Fibroblast of skin of left quadriceps (primary cell): Measurements from ENCODE around the gene MCM9.

Source experiments
- DNase-seq, 2 experiments: peaks; one replicate each; pipeline ENCODE4 v3.0.0-alpha.2; 2013; ENCODE audit warnings: low read depth in 2 of 2

The MCM9 gene

DNA sequence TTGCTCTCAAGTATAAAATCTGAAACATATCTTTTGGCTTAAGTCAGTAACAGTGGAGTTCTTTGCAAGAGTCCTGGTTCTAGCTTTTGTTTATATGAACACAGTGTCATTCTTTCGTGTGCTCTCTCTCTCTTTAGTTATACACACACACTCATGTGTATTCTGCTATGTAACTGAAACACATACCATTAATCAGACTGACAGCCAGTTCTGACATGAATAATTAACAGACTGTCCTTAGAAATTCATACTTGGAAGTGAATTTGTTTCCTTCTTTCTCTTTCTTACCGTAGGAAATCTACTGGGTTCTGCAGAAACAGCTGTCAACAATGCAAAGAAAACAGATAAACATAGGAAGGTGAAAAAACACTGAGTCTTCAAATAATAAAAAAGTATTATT is 2.5 kb downstream of the MCM9 start:
- no peak for DNase-seq

DNA sequence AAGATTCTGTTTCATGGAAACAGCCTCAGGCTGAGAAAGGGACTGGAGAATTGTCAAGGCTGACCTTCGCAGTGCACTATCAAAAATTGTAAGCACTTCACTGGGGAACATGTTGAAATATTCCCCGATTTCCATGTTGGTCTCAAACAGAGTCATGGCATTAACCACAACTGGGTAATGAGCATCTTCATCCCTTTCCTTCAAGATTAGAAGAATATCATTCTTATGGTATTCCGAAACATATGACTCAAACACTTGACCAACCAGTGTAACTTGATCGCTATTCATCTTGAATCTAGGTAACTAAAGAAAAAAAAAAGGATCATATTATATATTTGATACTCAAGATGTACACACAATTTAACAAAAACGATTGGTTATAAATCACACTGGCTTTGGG is 3.5 kb downstream of the MCM9 start:
- DNase-seq = no peak

DNA sequence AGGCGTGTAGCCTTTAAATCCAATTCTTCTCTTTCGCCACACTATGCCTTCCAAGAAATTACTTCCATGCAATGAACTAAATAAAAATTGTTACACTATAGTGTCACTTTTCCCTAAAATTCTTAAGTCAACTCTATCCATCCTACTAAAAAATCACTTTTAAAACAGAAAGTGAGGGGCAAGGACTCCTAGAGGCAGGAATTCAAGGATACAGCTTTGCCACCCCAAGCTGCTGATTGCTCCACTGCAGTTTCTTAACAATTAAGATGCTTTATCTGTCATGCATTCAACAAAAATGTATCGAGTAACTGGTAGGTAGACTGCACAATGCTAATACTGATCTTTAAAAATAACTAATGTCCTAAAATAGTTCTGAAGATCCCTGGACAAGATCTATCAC is 4.3 kb downstream of the MCM9 start:
- no peak for DNase-seq

DNA sequence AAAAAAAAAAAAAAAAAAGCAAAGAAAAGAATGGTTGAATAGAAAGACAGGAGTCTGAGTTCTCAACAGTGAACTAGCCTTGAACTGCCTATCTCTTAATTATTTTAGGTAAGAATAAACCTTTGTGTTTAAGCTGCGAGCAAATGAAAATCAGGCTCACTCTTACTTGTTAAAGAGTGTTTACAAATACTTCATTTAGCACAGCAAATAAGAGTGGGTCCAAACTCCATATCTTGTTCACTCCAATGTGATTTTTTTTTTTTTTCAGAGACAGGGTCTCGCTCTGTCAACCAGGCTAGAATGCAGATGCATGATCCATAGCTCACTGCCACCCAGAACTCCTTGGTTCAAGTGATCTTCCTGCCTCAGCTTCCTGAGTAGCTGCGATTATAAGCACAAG is 11.9 kb downstream of the MCM9 start:
- no peak for DNase-seq

DNA sequence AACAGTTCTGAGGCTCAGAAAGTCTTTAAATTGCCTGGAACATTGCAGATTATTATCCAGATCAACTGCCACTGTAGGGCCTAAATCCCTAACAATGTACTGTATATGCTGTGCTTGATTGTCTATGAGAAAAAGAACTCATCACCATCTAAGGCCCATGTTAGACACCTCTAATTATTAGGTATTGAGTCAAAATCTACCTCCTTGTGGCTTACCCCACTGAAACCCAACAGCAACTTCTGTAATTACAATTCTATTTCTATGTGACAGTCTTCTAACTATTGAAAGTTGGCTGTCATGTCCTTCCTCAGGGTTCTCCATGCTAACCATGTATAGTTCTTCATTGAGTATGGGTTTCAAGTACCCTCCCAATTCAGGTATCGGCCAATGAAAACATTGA is 13.9 kb downstream of the MCM9 start:
- no peak for DNase-seq

DNA sequence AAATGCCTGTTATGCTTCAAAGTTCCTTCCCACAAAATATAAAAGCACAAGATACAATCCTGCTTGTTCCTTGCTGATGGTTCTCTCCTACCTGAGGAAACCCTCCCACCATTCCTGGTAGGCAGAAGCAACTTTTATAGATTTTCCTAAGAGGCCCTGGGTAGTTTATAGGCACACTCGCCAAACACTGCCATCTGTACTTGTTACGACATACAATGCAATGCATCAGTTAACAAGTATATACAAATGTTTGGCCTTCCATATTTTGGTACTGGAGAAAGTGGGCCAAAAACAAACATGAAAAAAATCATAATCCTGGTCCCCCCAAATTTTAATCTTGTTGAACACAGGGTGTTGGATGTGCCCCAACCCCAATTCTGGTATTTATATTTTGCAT is 16.6 kb downstream of the MCM9 start:
- no peak for DNase-seq

DNA sequence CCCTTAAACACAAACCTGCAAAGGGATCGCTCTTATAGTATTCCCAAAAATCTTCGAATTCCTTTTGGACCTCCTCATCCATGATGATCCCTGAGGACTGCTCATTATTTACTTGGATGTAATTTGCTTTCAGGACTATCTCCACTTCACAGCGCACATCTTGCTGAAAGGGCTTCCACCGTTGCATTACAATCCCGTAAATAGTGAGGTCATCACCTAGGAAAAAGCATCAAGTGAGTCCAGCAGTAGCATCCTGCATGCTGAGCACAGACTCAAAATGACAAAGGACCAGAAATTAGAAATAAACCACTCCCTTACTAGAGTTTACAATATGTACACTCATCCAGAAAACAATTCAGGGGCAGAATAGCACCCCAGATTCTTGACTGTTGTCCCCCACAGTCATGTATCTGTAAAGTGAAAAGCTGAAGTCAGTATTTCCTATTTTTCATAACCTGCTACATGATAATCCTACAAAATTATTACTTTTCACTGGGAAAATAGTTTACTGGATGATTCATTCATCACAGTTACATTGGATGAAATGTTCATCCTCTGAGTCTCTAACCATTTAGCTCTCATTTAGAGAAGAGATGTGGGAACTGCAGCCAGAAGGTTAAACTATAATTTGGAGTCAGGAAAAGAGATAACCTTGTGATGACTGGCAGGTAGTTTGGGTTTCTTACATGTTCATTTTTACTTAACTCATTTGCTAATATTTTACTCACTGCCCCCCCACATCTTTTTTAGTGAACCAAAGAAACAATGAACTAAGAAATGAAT is 17.2 kb downstream of the MCM9 start:
- no peak for DNase-seq

DNA sequence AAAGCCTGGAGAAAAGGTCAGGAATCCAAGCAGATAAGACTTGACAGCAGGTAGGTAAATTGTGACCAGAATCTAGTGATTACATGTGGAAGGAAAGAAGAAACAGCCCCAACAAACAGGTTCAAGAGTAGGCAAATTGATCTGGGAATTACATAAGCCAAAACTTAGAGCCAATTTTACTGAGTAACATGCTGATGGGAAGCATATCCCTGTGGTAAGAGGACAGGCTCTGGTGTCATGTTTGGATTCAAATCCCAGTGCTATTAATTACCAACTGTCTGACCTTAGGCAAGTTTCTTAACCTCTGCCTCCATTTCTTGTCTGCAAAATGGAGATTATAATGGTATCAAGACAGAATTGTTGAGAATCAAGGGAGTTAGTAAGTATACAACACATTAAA is 20.4 kb downstream of the MCM9 start:
- no peak for DNase-seq

DNA sequence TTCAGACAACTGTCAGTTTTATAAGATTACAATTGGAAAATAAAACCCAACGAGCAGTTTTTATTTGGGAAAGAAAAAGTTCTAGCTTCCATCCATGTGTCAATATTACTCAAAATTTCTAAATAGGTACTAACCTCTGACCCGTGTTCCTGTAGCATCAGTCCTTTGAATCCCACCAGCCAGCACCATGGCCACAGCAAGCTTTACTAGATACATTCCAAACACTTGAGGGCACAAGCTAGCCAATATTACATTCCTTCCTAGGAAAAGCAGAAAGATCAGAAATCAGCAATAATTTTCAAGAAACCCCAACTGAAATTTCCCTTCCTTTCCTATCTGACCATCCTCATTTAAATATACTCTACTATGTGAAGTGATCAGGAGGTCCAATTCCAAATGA is 21.8 kb downstream of the MCM9 start:
- no peak for DNase-seq

DNA sequence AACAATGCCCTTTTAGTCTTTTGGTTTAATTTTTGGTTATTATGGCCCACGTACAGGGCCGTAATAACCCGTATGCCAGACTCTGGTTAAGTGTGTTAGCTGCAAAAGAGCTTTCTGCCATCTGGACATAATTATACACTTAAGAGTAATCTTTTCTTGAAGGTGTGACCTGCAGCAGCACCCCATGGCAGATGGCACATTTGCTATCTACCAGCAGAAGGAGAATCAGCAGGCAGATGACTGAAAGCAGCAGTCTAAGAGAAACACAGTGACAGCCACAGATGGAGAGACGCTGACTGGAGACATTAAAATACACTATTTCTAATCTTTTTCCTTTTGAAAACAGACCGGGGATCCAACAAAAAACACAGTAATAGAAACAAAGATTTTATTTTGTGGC is 22.3 kb downstream of the MCM9 start:
- DNase-seq = no peak

DNA sequence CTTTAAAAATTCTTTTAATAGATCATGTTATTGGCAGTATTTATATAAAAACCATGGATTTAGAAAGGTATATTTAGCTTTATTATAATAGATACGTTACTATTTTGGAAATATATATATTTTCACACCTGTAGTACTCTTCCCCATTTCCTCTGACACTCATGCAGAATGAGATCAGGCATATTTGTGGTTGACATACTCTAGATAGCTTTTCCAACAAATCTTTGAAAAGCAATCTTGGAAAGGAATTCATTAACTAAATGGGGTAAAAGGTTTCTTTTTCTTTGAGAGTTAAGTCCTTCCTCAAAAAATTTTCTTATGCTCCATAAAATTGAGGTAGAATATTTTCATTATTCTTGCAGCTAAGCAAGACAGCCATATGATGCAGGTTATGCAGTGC is 26.5 kb downstream of the MCM9 start:
- DNase-seq = no peak

DNA sequence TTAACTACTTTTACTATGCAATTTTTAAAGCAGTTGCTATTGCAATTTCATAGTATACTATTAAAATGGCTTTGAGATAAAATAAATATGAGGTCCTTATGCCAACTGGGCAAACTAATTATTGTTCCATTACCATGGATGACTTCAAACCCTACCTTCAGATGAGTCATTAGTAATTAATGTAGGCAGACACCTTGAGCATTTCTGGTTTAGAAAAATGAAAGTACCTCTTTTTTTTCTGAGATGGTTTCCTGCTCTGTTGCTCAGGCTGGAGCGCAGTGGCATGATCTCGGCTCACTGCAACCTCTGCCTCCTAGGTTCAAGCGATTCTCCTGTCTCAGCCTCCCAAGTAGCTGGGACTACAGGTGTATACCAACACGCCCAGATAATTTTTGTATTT is 29.1 kb downstream of the MCM9 start:
- no peak for DNase-seq

DNA sequence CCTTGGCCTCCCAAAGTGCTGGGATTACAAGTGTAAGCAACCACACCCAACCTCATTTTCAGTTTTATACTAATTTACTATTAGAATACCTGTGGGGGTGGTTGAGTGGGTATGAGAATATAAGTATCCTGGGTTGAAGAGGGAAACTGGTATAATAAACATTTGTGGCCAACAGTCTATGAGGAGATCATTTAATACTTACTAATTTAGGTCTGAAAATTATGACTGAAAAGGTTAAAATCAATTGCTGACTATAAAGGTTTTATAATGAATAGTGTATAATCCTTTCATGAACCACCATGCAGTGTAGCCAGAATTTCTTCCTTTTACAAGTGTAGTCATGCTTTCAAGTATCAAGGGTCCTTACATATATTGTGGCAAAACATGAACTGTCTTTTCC is 29.9 kb downstream of the MCM9 start:
- no peak for DNase-seq

DNA sequence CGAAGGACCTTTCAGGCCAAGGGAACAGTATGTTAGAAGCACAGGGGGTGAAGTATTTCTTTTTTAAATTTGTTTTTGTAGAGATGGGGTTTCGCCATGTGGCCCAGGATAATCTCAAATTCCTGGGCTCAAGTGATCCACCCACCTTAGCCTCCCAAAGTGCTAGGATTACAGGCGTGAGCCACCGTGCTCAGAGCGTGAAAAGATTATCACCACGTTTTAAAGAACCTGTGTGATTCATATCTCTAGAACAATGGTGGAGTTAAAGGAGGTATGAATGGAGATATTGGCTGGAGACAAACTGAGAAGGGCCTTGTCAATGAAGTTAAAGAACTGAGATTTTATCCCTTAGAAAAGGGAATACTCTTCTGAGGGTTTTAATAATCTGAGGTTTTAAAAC is 31.3 kb downstream of the MCM9 start:
- no peak for DNase-seq

DNA sequence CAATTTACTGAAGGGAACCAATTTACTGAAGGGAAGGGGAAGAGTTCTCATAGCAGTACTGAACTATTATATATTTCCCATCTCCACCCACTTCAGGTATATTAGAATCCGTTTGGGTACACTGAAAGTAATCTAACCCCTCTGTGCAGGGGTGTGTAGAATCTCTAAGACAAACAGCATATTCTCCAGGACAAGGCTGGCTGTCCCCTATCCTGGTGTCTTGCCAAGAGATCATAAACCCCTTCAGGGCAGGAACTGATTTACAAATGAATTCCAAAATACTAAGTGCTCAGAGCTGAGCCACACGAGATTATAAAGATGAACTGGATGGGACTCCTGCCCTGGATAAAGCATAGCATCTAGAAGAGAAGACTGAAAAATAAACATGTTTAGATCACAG is 31.8 kb downstream of the MCM9 start:
- no peak for DNase-seq

DNA sequence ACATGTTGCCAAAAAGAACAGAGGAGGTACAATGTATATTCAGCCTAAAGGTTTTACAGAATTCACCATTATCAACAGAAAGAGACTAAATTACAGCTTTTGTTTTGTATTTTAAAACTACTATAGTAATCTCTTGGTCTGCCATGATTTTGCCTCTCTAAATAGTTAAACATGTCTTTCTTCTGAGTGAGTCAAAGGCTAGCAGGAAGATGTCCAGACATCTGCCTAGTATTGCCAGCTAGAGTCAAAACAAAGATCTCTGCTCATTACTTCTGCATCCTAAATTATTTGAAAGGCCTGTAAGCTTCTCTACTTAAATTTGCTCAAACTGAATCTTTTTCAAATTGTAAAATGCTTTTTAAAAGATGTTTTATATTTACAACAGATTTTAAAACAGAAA is 32.2 kb downstream of the MCM9 start:
- no peak for DNase-seq

DNA sequence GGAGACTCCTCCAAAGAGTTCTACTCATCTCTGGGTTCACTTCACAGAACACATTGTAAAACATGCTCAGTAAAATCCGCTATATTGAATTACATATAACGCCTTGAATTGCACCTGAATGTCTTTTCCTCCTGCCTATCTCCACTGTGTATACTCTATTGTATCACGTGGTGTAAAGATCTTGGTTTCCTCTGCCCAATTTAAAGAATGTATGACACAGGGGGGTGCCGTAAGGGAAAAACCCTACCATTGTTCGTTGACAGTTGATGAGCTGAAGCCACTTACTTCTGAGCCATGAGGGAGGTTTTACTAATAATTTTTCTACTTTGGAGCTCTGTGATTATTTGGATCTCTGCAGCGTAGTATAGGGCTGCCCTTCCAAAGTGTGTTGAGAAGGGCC is 35.0 kb downstream of the MCM9 start:
- DNase-seq = no peak

DNA sequence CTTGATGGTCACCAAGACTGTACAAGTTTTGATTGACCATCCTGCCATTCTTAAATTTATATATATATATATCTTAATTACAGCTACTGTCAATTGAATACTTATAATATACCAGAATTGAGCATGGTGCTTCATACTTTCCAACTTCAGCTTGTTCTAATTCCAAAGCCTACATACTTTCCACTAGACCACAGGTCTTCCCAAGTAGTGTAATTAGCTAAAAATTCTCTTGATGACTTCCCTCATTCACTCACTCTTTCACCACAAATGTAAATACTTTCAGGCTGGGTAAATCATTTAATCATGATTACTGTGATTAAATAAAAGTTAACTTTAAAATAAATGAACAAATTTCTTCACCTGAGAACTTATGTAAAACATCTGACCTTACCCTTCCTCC is 37.6 kb downstream of the MCM9 start:
- no peak for DNase-seq

DNA sequence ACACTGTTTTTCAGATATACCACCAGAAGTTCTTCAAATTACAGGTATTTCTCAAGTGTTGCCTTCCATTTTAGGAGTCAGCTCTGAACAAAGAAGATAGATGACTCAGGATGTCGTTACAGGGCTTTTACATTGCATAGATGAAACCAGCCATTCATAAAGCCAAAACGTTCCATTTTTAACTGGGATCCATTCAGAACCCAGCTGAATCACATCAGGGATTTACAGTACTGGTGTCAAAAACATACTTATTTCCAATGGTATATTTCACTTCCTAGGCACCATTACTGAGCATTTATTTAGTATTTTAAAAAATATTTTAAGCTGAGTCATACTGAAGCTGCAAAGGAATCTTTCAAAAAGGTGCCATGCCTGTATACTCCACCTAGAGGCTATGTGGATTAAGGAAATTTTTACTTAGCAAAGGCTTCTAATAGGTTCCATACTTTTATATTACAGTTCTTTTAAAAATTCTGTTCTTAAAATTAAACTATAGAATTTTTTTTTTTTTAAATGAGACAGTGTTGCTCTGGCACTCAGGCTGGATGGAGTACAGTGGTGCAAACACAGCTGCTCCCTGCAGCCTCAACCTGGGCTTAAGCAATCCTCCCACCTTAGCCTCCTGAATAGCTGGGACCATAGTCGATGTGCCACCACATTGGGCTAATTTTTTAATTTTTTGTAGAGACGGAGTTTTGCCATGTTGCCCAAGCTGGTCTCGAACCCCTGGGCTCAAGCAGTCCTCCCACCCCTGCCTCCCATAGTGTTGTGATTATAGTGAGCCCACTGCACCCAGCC is 38.4 kb downstream of the MCM9 start:
- DNase-seq = peak in 1 of 2 experiments; percentile 15

DNA sequence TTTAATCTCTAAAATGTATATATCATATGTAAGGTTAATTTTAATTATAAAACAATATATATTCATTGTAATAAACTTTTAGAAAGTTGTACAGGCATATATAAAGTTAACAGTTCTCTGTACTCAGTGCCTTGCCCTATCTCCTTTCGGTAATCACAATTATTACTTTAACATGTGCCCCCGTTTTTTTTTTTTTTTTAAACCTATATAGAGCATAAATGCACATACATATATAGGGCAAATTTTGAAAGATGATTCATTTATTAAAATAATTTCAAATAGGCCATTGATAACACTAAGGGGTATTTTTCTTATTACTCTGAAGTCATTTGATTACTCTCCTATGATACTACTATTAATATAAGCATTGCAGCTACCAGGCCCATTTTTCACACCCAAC is 39.1 kb downstream of the MCM9 start:
- no peak for DNase-seq

DNA sequence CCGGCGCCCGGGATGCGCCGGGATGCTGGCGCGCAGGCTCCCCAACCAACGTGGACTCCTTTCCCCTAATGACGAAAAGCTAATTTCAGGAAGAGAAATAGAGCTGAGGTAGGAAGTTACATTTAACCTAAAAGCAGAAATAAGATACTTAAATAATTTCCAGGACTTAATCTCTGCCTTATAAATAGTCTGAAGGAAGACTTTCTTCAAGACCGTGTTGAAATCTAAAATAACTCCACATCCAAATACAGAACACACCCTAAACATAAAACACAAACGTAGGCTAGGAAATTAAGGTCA is 39.7 kb downstream of the MCM9 start:
- DNase-seq = no peak

DNA sequence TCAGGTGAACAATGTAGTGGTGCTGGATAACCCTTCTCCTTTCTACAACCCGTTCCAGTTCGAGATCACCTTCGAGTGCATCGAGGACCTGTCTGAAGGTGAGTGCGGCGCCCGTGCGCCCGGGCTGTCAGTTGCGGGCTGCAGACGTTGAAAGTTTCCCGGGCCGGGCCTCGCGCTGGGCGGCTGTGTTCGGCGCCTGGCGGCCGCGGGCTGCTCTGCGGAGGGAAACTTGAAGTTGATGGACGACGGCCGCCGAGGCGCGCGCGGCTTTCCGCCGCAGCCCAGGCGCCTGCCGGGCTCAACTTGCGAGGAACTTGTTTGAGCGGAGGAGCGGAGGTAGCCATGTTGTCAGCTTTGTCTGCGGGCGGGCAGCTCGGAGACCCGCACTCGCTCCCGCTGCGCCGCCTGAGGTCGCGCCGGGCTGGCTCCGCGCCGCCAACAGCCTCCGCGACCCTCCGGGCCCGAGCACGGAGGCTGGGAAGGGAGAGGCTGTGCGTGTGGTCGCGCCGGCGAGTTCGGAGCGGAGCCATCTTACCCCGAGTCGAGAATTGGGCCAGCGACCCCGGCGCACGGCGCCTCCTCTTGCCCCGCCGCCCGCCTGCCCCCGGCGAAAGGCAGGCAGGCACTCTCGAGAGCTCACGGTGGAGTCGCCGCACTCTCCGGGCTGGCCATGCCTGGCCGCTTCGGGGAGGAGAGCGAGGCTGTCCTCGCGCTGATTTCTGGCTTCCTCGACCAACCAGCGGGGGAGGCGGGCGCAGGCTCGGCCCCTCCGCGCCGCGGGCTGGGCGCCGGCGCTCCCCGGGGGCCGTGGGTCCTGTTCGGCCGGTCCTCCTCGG is 40.3 kb downstream of the MCM9 start:
- peak in 1 of 2 experiments; percentile 28 for DNase-seq
